AG09309 (cell line): Measurements from ENCODE around the gene TPD52L3.

Experiments
- DNase-seq: peaks from one replicate; pipeline ENCODE4 v3.0.0-alpha.2; 2010; ENCODE audit warnings: low read depth
- H3K4me3 ChIP-seq: 2 replicates; pipeline ENCODE4 v1.5.1; 2011; ENCODE audit warnings: mild to moderate bottlenecking, low read depth, low read length, moderate library complexity; ENCODE audit not compliant: control insufficient read depth
- CTCF ChIP-seq: IDR thresholded peaks from 2 replicates; pipeline ENCODE4 v1.5.1; 2011; ENCODE audit warnings: mild to moderate bottlenecking, low read depth, low read length, inconsistent platforms; ENCODE audit not compliant: insufficient read depth, control insufficient read depth; ENCODE audit errors: missing control alignments

The TPD52L3 gene

GRCh38 chr9:6328103-6328502 lies at the start of gene TPD52L3:
TSS of gene TPD52L3 (plus strand) at chr9:6328375. CDS start at chr9:6328596, 221 bp downstream.
- no peak for TF ChIP-seq CTCF
- no peak within 1 kb of the TSS for H3K4me3 ChIP-seq
- no peak for DNase-seq

DNA sequence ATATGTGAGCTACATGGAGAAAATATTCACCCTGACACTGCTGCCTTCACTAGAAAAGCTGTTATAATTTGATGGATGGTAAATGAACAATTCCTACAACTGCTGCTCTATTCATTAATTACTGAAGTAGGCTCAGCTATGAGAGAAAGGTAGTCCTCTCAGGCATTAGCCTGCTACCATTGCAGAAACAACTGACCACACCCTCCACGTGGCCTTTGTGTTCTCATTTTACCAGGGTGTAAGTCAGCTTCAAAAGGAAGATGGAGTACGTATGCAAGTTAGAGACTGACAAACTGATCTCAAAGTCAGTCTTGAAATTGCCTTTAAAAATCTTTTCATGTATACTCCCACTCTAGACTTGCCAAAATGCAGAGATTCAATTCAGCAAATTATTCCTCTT lies 26.3 kb upstream of the TPD52L3 start:
- TF ChIP-seq CTCF, result no peak
- H3K4me3 ChIP-seq, result no peak overlapping the region
- no peak for DNase-seq

DNA sequence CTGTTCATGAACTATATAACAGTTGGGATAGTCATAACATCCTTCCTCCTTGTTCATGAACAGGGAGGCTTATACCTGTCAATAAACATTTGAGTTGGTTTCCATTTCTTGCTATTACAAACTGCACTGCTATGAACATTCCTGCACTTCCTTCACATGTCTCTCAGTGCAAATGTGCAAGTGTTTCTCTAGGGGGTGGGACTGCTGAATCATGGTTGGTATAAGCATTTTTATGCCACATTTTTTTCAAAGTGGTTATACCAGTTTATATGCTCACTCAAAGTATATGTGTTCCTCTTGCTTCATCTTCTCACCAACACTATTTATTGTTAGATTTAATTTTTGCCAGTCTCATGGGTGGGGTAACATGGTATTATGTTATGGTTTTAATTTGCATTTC lies 25.8 kb upstream of the TPD52L3 start:
- no peak for TF ChIP-seq CTCF
- no peak for DNase-seq
- H3K4me3 ChIP-seq, result no peak overlapping the region

GRCh38 chr9:6304232-6304631 lies 23.9 kb upstream of the TPD52L3 start:
- DNase-seq, result no peak
- no peak for TF ChIP-seq CTCF
- no peak overlapping the region for H3K4me3 ChIP-seq

GRCh38 chr9:6305954-6306563 lies 22.1 kb upstream of the TPD52L3 start:
- TF ChIP-seq CTCF, result peak; percentile 20
- peak; percentile 0 for DNase-seq

GRCh38 chr9:6307551-6308096 lies 20.6 kb upstream of the TPD52L3 start:
- no peak for DNase-seq
- no peak for TF ChIP-seq CTCF

More at GRCh38 chr9:6305954-6306563, 22.1 kb upstream of the TPD52L3 start:
- no peak overlapping the region for H3K4me3 ChIP-seq

More at GRCh38 chr9:6307551-6308096, 20.6 kb upstream of the TPD52L3 start:
- H3K4me3 ChIP-seq, result no peak overlapping the region
